GM23338 (cell line): ENCODE measurements around the gene JDP2. TPM values are rescaled to one million over a fixed set of nuclear protein-coding genes. Genes with fewer than 3 reads are reported as not detected.

ENCODE experiments used
- ATAC-seq: fragments of 200-7000 bp; cut with Tn5 transposase; 3 replicates; pipeline ENCODE4 v1.9.1; 2020
- DNase-seq: peaks from one replicate; pipeline ENCODE4 v3.0.0-alpha.2; 2015; ENCODE audit warnings: low spot score
- H2AFZ ChIP-seq: fragments of 200-600 bp; sonication (generic); 2 replicates; pipeline ENCODE4 v1.8.0; 2016; ENCODE audit warnings: antibody characterized with exemption, mild to moderate bottlenecking, moderate library complexity
- H3F3A ChIP-seq: fragments of 200-600 bp; sonication (generic); replicated peaks from 2 replicates; pipeline ENCODE4 v1.8.0; 2017; ENCODE audit warnings: antibody characterized with exemption, mixed run types, low read depth
- H3K27ac ChIP-seq: fragments of 200-600 bp; sonication (generic); 2 replicates; pipeline ENCODE4 v1.6.1; 2016; ENCODE audit warnings: low read depth
- H3K27me3 ChIP-seq: fragments of 200-600 bp; sonication (generic); 2 replicates; pipeline ENCODE4 v1.8.0; 2016; ENCODE audit warnings: mild to moderate bottlenecking, mixed run types, moderate library complexity; ENCODE audit not compliant: insufficient read depth
- H3K36me3 ChIP-seq: fragments of 200-600 bp; sonication (generic); 2 replicates; pipeline ENCODE4 v1.8.0; 2016; ENCODE audit warnings: mild to moderate bottlenecking; ENCODE audit not compliant: insufficient read depth
- H3K4me1 ChIP-seq: fragments of 200-600 bp; sonication (generic); 2 replicates; pipeline ENCODE4 v1.8.0; 2016; ENCODE audit warnings: mild to moderate bottlenecking, moderate library complexity; ENCODE audit not compliant: insufficient read depth
- H3K4me2 ChIP-seq: fragments of 200-600 bp; sonication (generic); 2 replicates; pipeline ENCODE4 v1.7.1; 2017; ENCODE audit warnings: mixed run types
- H3K4me3 ChIP-seq: fragments of 200-600 bp; sonication (generic); 2 replicates; pipeline ENCODE4 v1.6.1; 2016; ENCODE audit warnings: mixed run types
- H3K79me2 ChIP-seq: fragments of 200-600 bp; sonication (generic); replicated peaks from 2 replicates; pipeline ENCODE4 v1.8.0; 2017; ENCODE audit warnings: mild to moderate bottlenecking; ENCODE audit not compliant: insufficient read depth
- H3K9me2 ChIP-seq: fragments of 200-600 bp; sonication (generic); 2 replicates; pipeline ENCODE4 v1.8.0; 2017; ENCODE audit not compliant: insufficient read depth
- H4K20me1 ChIP-seq: fragments of 200-600 bp; sonication (generic); replicated peaks from 2 replicates; pipeline ENCODE4 v1.8.0; 2017; ENCODE audit warnings: mild to moderate bottlenecking; ENCODE audit not compliant: insufficient read depth
- H3K27ac Mint-ChIP-seq: 2 replicates; pipeline ENCODE4 v1.8.0; 2020; ENCODE audit warnings: inconsistent platforms, mild to moderate bottlenecking, moderate library complexity, mixed read lengths
- H3K27me3 Mint-ChIP-seq: 3 replicates; pipeline ENCODE4 v1.8.0; 2022; ENCODE audit warnings: low read depth, mild to moderate bottlenecking, moderate library complexity, mixed read lengths, inconsistent platforms; ENCODE audit not compliant: insufficient read depth, poor library complexity
- H3K36me3 Mint-ChIP-seq: 3 replicates; pipeline ENCODE4 v1.8.0; 2021; ENCODE audit warnings: low read depth, mild to moderate bottlenecking, inconsistent platforms, moderate library complexity, mixed read lengths
- H3K4me1 Mint-ChIP-seq: 3 replicates; pipeline ENCODE4 v1.8.0; 2020; ENCODE audit warnings: mild to moderate bottlenecking, inconsistent platforms, mixed read lengths
- H3K4me3 Mint-ChIP-seq: 3 replicates; pipeline ENCODE4 v1.8.0; 2021; ENCODE audit warnings: moderate library complexity, mild to moderate bottlenecking, inconsistent platforms, mixed read lengths
- H3K9me3 Mint-ChIP-seq: 3 replicates; pipeline ENCODE4 v1.8.0; 2020; ENCODE audit warnings: moderate library complexity, mild to moderate bottlenecking, inconsistent platforms, mixed read lengths
- CTCF ChIP-seq, 2 experiments: fragments of 200-600 bp in 1 of 2; sonication (generic) in 1 of 2; conservative IDR thresholded peaks; 2 replicates each; pipeline versions ENCODE4 v1.5.1 to v1.6.1; 2016 to 2017; ENCODE audit warnings: antibody characterized with exemption in 2 of 2, low read depth in 2 of 2, mild to moderate bottlenecking in 2 of 2, moderate library complexity in 1 of 2
- EZH2 ChIP-seq: fragments of 200-600 bp; sonication (generic); IDR thresholded peaks from one replicate; pipeline ENCODE4 v1.8.0; 2017; ENCODE audit warnings: antibody characterized with exemption, mild to moderate bottlenecking, low read depth; ENCODE audit not compliant: unreplicated experiment
- EZH2phosphoT487 ChIP-seq: fragments of 200-600 bp; sonication (generic); IDR thresholded peaks from one replicate; pipeline ENCODE4 v1.8.1; 2018; ENCODE audit warnings: antibody characterized with exemption; ENCODE audit not compliant: unreplicated experiment
- JUNB ChIP-seq: IDR thresholded peaks from one replicate; pipeline ENCODE4 v1.6.1; 2016; ENCODE audit warnings: antibody characterized with exemption; ENCODE audit not compliant: unreplicated experiment
- NANOG ChIP-seq: IDR thresholded peaks from 2 replicates; pipeline ENCODE4 v1.6.1; 2016; ENCODE audit warnings: antibody characterized with exemption, borderline replicate concordance
- POLR2AphosphoS5 ChIP-seq: IDR thresholded peaks from 2 replicates; pipeline ENCODE4 v1.6.1; 2016; ENCODE audit warnings: antibody characterized with exemption, low read depth
- REST ChIP-seq: IDR thresholded peaks from one replicate; pipeline ENCODE4 v1.6.1; 2018; ENCODE audit warnings: antibody characterized with exemption; ENCODE audit not compliant: unreplicated experiment
- ZNF114 ChIP-seq: fragments of 250-450 bp; sonication (Bioruptor Pico); IDR thresholded peaks from 2 replicates; pipeline ENCODE4 v1.5.0; 2020; ENCODE audit warnings: mild to moderate bottlenecking, moderate library complexity
- ZNF331 ChIP-seq: fragments of 250-450 bp; sonication (Bioruptor Pico); IDR thresholded peaks from 2 replicates; pipeline ENCODE4 v1.5.0; 2020; ENCODE audit warnings: low read depth, mild to moderate bottlenecking, moderate library complexity
- polyA plus RNA-seq: library from polyadenylated mRNA; unstranded; fragments of >200 nt; fragmentation: Nextera tagmentation; extraction: Ambion mirVana; gene quantifications from 2 replicates; pipeline ENCODE4 v1.2.1, GENCODE V29; 2016
- total RNA-seq: library from RNA; depleted of rRNA; stranded (reverse); fragments of >200 nt; shearing (Covaris generic); gene quantifications from 2 replicates; pipeline ENCODE4 v1.2.3, GENCODE V29; 2014
- TF ChIP-seq, protein P1 (sequence below): fragments of 250-450 bp; sonication (Bioruptor Pico); IDR thresholded peaks from 2 replicates; pipeline ENCODE4 v1.5.0; 2020; ENCODE audit warnings: mild to moderate bottlenecking, moderate library complexity

The JDP2 gene
- total and polyA plus RNA-seq, 2 experiments from 2014 or later, result 12.5 to 38.9 TPM

DNA sequence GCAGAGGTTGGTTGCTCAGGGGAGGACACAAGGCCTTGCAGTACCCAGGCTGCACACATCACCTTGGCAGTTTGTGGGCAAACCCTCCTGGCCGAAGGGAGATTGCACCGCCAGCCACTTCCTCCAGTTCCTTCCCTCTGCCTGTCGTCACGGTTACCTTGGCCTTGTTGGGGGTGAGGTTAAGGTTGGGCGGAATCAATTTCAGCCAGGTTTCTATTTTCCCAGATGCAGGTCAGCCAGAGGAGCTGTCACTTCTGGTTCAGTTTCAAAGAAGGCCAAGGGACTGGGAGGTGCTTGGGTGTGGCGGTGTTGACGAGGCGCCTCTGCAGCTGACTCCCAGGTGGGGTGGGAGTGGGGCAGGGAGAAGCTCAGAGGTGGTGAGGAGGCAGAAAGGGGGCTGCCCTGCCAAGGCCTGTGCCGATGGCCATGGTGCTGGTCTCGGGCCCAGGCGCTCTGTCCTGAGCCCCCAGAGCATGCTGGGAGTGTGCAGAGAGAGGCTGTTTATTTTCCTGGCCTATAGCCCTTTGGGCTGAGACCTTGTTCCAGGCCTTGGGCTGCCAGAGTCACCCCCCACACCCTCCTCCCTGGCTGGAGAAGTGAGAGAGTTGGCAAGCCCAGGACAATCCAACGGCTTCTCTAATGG lies 31.4 kb downstream of the JDP2 start:
- H3K27ac Mint-ChIP-seq, result peak overlapping the region; percentile 38; the same call in 1 of the 2 replicates
- H3K9me3 Mint-ChIP-seq, result no peaks in the 10 kb centered on the region
- TF ChIP-seq ZNF114 (CRISPR knock-in tag), result no peak
- H3K4me1 Mint-ChIP-seq, result peaks cover 48% of the 10 kb centered on the region
- Histone ChIP-seq H3K27ac (no peak overlapping the region), H3K4me1 (peaks cover 25% of the 10 kb centered on the region), H3K27me3 (no peaks in the 10 kb centered on the region), H3K79me2 (peaks cover 42% of the 10 kb centered on the region), H3K4me3 (no peak overlapping the region), H4K20me1 (peaks cover 7% of the 10 kb centered on the region), H3K4me2 (no peak overlapping the region), H3K36me3 (no peaks in the 10 kb centered on the region; the same call in none of the 2 replicates), H2AFZ (no peak overlapping the region), H3K9me2 (no peaks in the 10 kb centered on the region), H3F3A (no peaks in the 10 kb centered on the region)
- H3K27me3 Mint-ChIP-seq, result peaks cover 11% of the 10 kb centered on the region
- no peak overlapping the region; the same call in 2 of the 3 replicates for H3K4me3 Mint-ChIP-seq
- ATAC-seq (peak; percentile 21), DNase-seq (peak; percentile 40)
- peaks cover 29% of the 10 kb centered on the region for H3K36me3 Mint-ChIP-seq

DNA sequence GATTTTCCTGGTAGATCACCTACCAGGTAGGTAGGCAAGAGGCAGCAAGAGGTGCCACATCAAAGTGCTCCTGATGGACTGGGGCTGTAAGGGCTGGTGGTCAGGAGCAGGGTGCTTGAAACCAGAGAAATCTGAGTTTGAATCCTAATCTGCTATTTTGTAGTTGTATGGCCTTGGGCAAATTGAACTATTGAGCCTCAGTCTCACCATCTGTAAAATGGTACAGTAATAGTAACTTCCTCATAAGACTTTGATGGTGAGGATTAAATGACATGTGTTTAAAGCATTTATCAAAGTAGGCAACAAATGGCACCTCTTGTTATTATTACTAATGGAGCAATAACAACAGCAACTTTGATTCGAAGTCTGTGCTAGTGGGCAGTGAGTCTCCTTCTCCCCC lies 32.0 kb downstream of the JDP2 start:
- H3K27me3 Mint-ChIP-seq, result peaks cover 10% of the 10 kb centered on the region
- H3K27ac Mint-ChIP-seq, result no peak overlapping the region
- Histone ChIP-seq H3K27ac (no peak overlapping the region), H3K79me2 (peaks cover 36% of the 10 kb centered on the region), H2AFZ (no peak overlapping the region), H3K4me1 (peaks cover 25% of the 10 kb centered on the region), H3K36me3 (no peaks in the 10 kb centered on the region; the same call in 1 of the 2 replicates), H3K4me2 (0 out of 2 replicates have a peak overlapping the region, but pooled peaks have one; percentile 20), H3K4me3 (no peak overlapping the region), H4K20me1 (peaks cover 7% of the 10 kb centered on the region), H3K9me2 (no peaks in the 10 kb centered on the region), H3K27me3 (no peaks in the 10 kb centered on the region), H3F3A (no peaks in the 10 kb centered on the region)
- no peaks in the 10 kb centered on the region for H3K9me3 Mint-ChIP-seq
- H3K4me3 Mint-ChIP-seq, result no peak overlapping the region
- DNase-seq (no peak), ATAC-seq (no peak)
- TF ChIP-seq JUNB (no peak), NANOG (no peak), EZH2phosphoT487 (no peak), CTCF (conservative IDR thresholded peaks at IDR 0.05; ENCODE audit: low read depth in 2 of 2) (no peak), EZH2 (no peak), ZNF331 (CRISPR knock-in tag) (no peak), ZNF114 (CRISPR knock-in tag) (no peak), REST (no peak), POLR2AphosphoS5 (no peak)
- TF ChIP-seq, protein P1, sequence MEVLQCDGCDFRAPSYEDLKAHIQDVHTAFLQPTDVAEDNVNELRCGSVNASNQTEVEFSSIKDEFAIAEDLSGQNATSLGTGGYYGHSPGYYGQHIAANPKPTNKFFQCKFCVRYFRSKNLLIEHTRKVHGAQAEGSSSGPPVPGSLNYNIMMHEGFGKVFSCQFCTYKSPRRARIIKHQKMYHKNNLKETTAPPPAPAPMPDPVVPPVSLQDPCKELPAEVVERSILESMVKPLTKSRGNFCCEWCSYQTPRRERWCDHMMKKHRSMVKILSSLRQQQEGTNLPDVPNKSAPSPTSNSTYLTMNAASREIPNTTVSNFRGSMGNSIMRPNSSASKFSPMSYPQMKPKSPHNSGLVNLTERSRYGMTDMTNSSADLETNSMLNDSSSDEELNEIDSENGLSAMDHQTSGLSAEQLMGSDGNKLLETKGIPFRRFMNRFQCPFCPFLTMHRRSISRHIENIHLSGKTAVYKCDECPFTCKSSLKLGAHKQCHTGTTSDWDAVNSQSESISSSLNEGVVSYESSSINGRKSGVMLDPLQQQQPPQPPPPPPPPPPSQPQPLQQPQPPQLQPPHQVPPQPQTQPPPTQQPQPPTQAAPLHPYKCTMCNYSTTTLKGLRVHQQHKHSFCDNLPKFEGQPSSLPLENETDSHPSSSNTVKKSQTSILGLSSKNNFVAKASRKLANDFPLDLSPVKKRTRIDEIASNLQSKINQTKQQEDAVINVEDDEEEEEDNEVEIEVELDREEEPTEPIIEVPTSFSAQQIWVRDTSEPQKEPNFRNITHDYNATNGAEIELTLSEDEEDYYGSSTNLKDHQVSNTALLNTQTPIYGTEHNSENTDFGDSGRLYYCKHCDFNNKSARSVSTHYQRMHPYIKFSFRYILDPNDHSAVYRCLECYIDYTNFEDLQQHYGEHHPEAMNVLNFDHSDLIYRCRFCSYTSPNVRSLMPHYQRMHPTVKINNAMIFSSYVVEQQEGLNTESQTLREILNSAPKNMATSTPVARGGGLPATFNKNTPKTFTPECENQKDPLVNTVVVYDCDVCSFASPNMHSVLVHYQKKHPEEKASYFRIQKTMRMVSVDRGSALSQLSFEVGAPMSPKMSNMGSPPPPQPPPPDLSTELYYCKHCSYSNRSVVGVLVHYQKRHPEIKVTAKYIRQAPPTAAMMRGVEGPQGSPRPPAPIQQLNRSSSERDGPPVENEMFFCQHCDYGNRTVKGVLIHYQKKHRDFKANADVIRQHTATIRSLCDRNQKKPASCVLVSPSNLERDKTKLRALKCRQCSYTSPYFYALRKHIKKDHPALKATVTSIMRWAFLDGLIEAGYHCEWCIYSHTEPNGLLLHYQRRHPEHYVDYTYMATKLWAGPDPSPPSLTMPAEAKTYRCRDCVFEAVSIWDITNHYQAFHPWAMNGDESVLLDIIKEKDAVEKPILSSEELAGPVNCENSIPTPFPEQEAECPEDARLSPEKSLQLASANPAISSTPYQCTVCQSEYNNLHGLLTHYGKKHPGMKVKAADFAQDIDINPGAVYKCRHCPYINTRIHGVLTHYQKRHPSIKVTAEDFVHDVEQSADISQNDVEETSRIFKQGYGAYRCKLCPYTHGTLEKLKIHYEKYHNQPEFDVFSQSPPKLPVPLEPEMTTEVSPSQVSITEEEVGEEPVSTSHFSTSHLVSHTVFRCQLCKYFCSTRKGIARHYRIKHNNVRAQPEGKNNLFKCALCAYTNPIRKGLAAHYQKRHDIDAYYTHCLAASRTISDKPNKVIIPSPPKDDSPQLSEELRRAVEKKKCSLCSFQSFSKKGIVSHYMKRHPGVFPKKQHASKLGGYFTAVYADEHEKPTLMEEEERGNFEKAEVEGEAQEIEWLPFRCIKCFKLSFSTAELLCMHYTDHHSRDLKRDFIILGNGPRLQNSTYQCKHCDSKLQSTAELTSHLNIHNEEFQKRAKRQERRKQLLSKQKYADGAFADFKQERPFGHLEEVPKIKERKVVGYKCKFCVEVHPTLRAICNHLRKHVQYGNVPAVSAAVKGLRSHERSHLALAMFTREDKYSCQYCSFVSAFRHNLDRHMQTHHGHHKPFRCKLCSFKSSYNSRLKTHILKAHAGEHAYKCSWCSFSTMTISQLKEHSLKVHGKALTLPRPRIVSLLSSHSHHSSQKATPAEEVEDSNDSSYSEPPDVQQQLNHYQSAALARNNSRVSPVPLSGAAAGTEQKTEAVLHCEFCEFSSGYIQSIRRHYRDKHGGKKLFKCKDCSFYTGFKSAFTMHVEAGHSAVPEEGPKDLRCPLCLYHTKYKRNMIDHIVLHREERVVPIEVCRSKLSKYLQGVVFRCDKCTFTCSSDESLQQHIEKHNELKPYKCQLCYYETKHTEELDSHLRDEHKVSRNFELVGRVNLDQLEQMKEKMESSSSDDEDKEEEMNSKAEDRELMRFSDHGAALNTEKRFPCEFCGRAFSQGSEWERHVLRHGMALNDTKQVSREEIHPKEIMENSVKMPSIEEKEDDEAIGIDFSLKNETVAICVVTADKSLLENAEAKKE (CRISPR knock-in tag), result no peak
- peaks cover 24% of the 10 kb centered on the region for H3K36me3 Mint-ChIP-seq
- H3K4me1 Mint-ChIP-seq, result peaks cover 42% of the 10 kb centered on the region
